Transverse colon (tissue), 3 donors: ENCODE data around the gene ZNF423.

Experiments used
- POLR2A ChIP-seq: fragments of 450-650 bp; IDR thresholded peaks from one replicate; pipeline ENCODE4 v1.6.1; 2016; ENCODE audit warnings: antibody characterized with exemption, mild to moderate bottlenecking, moderate library complexity
- TF ChIP-seq, protein P1 (sequence below), 5 experiments: fragments of 200-600 bp in 3 of 5; fragments of 450-650 bp in 2 of 5; sonication (generic) in 3 of 5; IDR thresholded peaks; 1 replicate in 2 of 5; 2 replicates in 3 of 5; pipeline ENCODE4 v1.5.1; 2016 to 2017; ENCODE audit warnings: antibody characterized with exemption in 5 of 5, inconsistent platforms in 3 of 5, mild to moderate bottlenecking in 2 of 5, moderate library complexity in 1 of 5

DNA sequence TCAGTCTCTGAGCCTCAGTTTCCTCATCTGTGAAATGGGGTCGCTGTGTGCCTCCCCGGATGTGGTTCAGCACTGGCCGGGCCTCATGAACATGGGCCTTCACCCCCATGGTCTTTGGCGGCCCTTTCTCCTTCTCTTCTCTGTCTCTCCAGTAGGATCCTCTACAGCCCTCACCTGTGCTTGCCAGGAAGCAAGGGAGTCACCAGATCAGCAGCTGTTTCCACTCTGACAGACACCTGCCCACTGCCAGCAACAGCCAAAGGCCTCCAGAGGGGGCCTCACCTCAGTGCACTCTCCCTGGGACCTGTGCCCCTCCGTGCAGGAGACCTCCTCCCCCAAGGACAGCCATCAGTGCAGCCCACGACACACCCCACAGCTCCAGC lies 392.9 kb downstream of the ZNF423 start:
- TF ChIP-seq, protein P1, sequence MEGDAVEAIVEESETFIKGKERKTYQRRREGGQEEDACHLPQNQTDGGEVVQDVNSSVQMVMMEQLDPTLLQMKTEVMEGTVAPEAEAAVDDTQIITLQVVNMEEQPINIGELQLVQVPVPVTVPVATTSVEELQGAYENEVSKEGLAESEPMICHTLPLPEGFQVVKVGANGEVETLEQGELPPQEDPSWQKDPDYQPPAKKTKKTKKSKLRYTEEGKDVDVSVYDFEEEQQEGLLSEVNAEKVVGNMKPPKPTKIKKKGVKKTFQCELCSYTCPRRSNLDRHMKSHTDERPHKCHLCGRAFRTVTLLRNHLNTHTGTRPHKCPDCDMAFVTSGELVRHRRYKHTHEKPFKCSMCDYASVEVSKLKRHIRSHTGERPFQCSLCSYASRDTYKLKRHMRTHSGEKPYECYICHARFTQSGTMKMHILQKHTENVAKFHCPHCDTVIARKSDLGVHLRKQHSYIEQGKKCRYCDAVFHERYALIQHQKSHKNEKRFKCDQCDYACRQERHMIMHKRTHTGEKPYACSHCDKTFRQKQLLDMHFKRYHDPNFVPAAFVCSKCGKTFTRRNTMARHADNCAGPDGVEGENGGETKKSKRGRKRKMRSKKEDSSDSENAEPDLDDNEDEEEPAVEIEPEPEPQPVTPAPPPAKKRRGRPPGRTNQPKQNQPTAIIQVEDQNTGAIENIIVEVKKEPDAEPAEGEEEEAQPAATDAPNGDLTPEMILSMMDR (IDR thresholded peaks at IDR 0.05): no peak
- no peak for TF ChIP-seq POLR2A
